CD4-positive, alpha-beta T cell treated with Interleukin-21 for 1 hour (primary cell): ENCODE measurements around the gene TBC1D5.

Source experiments
- DNase-seq: peaks from one replicate; pipeline ENCODE4 v3.0.0-alpha.2; 2020

The TBC1D5 gene

GRCh38 chr3:17261627-17262369 lies 480.6 kb downstream of the TBC1D5 start:
- no peak for DNase-seq

GRCh38 chr3:17260257-17260656 lies 482.2 kb downstream of the TBC1D5 start:
- no peak for DNase-seq

GRCh38 chr3:17259685-17260084 lies 482.7 kb downstream of the TBC1D5 start:
- DNase-seq: no peak

GRCh38 chr3:17258823-17259436 lies 483.5 kb downstream of the TBC1D5 start:
- peak; percentile 52 for DNase-seq

- no peak for DNase-seq
Measured at GRCh38 chr3:17257269-17257668, 485.2 kb downstream of the TBC1D5 start.

- no peak for DNase-seq
Measured at GRCh38 chr3:17243621-17244020, 498.8 kb downstream of the TBC1D5 start.

GRCh38 chr3:17239417-17239816 lies 503.0 kb downstream of the TBC1D5 start:
- no peak for DNase-seq

GRCh38 chr3:17238023-17238422 lies 504.4 kb downstream of the TBC1D5 start:
- no peak for DNase-seq

- no peak for DNase-seq
Measured at GRCh38 chr3:17235310-17235709, 507.1 kb downstream of the TBC1D5 start.

- DNase-seq: no peak
Measured at GRCh38 chr3:17234382-17234781, 508.0 kb downstream of the TBC1D5 start.

GRCh38 chr3:17233398-17233800 lies 509.0 kb downstream of the TBC1D5 start:
- DNase-seq: peak; percentile 76

GRCh38 chr3:17232442-17232841 lies 510.0 kb downstream of the TBC1D5 start:
- DNase-seq: no peak

GRCh38 chr3:17231537-17232261 lies 510.7 kb downstream of the TBC1D5 start:
- DNase-seq: no peak

GRCh38 chr3:17227472-17227871 lies 515.0 kb downstream of the TBC1D5 start:
- no peak for DNase-seq

- DNase-seq: no peak
Measured at GRCh38 chr3:17221529-17221928, 520.9 kb downstream of the TBC1D5 start.

GRCh38 chr3:17219593-17219992 lies 522.8 kb downstream of the TBC1D5 start:
- DNase-seq: no peak

- DNase-seq: no peak
Measured at GRCh38 chr3:17218587-17218986, 523.8 kb downstream of the TBC1D5 start.

- no peak for DNase-seq
Measured at GRCh38 chr3:17217588-17217987, 524.8 kb downstream of the TBC1D5 start.

GRCh38 chr3:17213102-17213501 lies 529.3 kb downstream of the TBC1D5 start:
- no peak for DNase-seq

- no peak for DNase-seq
Measured at GRCh38 chr3:17207979-17208378, 534.5 kb downstream of the TBC1D5 start.

GRCh38 chr3:17207019-17207418 lies 535.4 kb downstream of the TBC1D5 start:
- no peak for DNase-seq

GRCh38 chr3:17204049-17204650 lies 538.3 kb downstream of the TBC1D5 start:
- no peak for DNase-seq

- no peak for DNase-seq
Measured at GRCh38 chr3:17201538-17201937, 540.9 kb downstream of the TBC1D5 start.
